ENCODE data around the gene LSM3.

The LSM3 gene

GRCh38 chr3:14181253-14181652, 2.6 kb downstream of the LSM3 start:
- H3K4me1 ChIP-seq (ENCODE audit: insufficient read depth, low read length) = peaks cover 20% of the 10 kb centered on the region
- no peaks in the 10 kb centered on the region for H3K9me3 ChIP-seq (ENCODE audit: low read length)
- H3K36me3 ChIP-seq (ENCODE audit: insufficient read depth, low read length) = peaks cover 39% of the 10 kb centered on the region
- no peak overlapping the region for H3K4me3 ChIP-seq (ENCODE audit: low read depth in 1 of 2, low read length in 2 of 2)
- H3K9ac ChIP-seq (ENCODE audit: low read length) = no peak overlapping the region
- no peak overlapping the region for H3K27ac ChIP-seq (ENCODE audit: low read depth, low read length)
- H3K27me3 ChIP-seq (ENCODE audit: control insufficient read depth in 1 of 2, insufficient read depth in 2 of 2, low read length in 2 of 2) = no peaks in the 10 kb centered on the region

- H3K36me3 ChIP-seq (ENCODE audit: insufficient read depth, low read length) = peaks cover 49% of the 10 kb centered on the region
- H3K9ac ChIP-seq (ENCODE audit: low read length) = no peak overlapping the region
- H3K9me3 ChIP-seq (ENCODE audit: low read length) = no peaks in the 10 kb centered on the region
- H3K4me3 ChIP-seq (ENCODE audit: low read depth in 1 of 2, low read length in 2 of 2) = no peak overlapping the region
- no peak overlapping the region for H3K27ac ChIP-seq (ENCODE audit: low read depth, low read length)
- H3K4me1 ChIP-seq (ENCODE audit: insufficient read depth, low read length) = peaks cover 9% of the 10 kb centered on the region
- H3K27me3 ChIP-seq (ENCODE audit: control insufficient read depth in 1 of 2, insufficient read depth in 2 of 2, low read length in 2 of 2) = no peaks in the 10 kb centered on the region
Observed at GRCh38 chr3:14183015-14183577, 4.5 kb downstream of the LSM3 start.

GRCh38 chr3:14186854-14187458, 8.3 kb downstream of the LSM3 start:
- H3K9ac ChIP-seq (ENCODE audit: low read length) = no peak overlapping the region
- no peak overlapping the region for H3K27ac ChIP-seq (ENCODE audit: low read depth, low read length)
- H3K4me3 ChIP-seq (ENCODE audit: low read depth in 1 of 2, low read length in 2 of 2) = no peak overlapping the region
- no peaks in the 10 kb centered on the region for H3K4me1 ChIP-seq (ENCODE audit: insufficient read depth, low read length)
- H3K9me3 ChIP-seq (ENCODE audit: low read length) = no peaks in the 10 kb centered on the region
- no peaks in the 10 kb centered on the region for H3K27me3 ChIP-seq (ENCODE audit: control insufficient read depth in 1 of 2, insufficient read depth in 2 of 2, low read length in 2 of 2)
- H3K36me3 ChIP-seq (ENCODE audit: insufficient read depth, low read length) = peaks cover 39% of the 10 kb centered on the region

- no peaks in the 10 kb centered on the region for H3K9me3 ChIP-seq (ENCODE audit: low read length)
- peaks cover 28% of the 10 kb centered on the region for H3K36me3 ChIP-seq (ENCODE audit: insufficient read depth, low read length)
- no peaks in the 10 kb centered on the region for H3K27me3 ChIP-seq (ENCODE audit: control insufficient read depth in 1 of 2, insufficient read depth in 2 of 2, low read length in 2 of 2)
- H3K27ac ChIP-seq (ENCODE audit: low read depth, low read length) = no peak overlapping the region
- no peak overlapping the region for H3K4me3 ChIP-seq (ENCODE audit: low read depth in 1 of 2, low read length in 2 of 2)
- H3K4me1 ChIP-seq (ENCODE audit: insufficient read depth, low read length) = no peaks in the 10 kb centered on the region
- H3K9ac ChIP-seq (ENCODE audit: low read length) = no peak overlapping the region
Observed at GRCh38 chr3:14188041-14188754, 9.6 kb downstream of the LSM3 start.

- Histone ChIP-seq H3K36me3 (ENCODE audit: insufficient read depth, low read length) (peaks cover 11% of the 10 kb centered on the region), H3K9ac (ENCODE audit: low read length) (no peak overlapping the region), H3K27ac (ENCODE audit: low read depth, low read length) (no peak overlapping the region), H3K9me3 (ENCODE audit: low read length) (no peaks in the 10 kb centered on the region), H3K27me3 (ENCODE audit: control insufficient read depth in 1 of 2, insufficient read depth in 2 of 2, low read length in 2 of 2) (no peaks in the 10 kb centered on the region), H3K4me1 (ENCODE audit: insufficient read depth, low read length) (no peaks in the 10 kb centered on the region), H3K4me3 (ENCODE audit: low read depth in 1 of 2, low read length in 2 of 2) (no peak overlapping the region)
Observed at GRCh38 chr3:14194865-14195264, 16.2 kb downstream of the LSM3 start.

- Histone ChIP-seq H3K27ac (ENCODE audit: low read depth, low read length) (no peak overlapping the region), H3K27me3 (ENCODE audit: control insufficient read depth in 1 of 2, insufficient read depth in 2 of 2, low read length in 2 of 2) (no peaks in the 10 kb centered on the region), H3K36me3 (ENCODE audit: insufficient read depth, low read length) (peaks cover 11% of the 10 kb centered on the region), H3K9ac (ENCODE audit: low read length) (no peak overlapping the region), H3K4me1 (ENCODE audit: insufficient read depth, low read length) (no peaks in the 10 kb centered on the region), H3K4me3 (ENCODE audit: low read depth in 1 of 2, low read length in 2 of 2) (no peak overlapping the region), H3K9me3 (ENCODE audit: low read length) (no peaks in the 10 kb centered on the region)
Observed at GRCh38 chr3:14199641-14200040, 21.0 kb downstream of the LSM3 start.

GRCh38 chr3:14200276-14200675, 21.7 kb downstream of the LSM3 start:
- Histone ChIP-seq H3K36me3 (ENCODE audit: insufficient read depth, low read length) (peaks cover 11% of the 10 kb centered on the region), H3K9me3 (ENCODE audit: low read length) (no peaks in the 10 kb centered on the region), H3K9ac (ENCODE audit: low read length) (no peak overlapping the region), H3K27ac (ENCODE audit: low read depth, low read length) (no peak overlapping the region), H3K4me1 (ENCODE audit: insufficient read depth, low read length) (no peaks in the 10 kb centered on the region), H3K4me3 (ENCODE audit: low read depth in 1 of 2, low read length in 2 of 2) (no peak overlapping the region), H3K27me3 (ENCODE audit: control insufficient read depth in 1 of 2, insufficient read depth in 2 of 2, low read length in 2 of 2) (no peaks in the 10 kb centered on the region)

GRCh38 chr3:14200841-14201240, 22.2 kb downstream of the LSM3 start:
- no peaks in the 10 kb centered on the region for H3K27me3 ChIP-seq (ENCODE audit: control insufficient read depth in 1 of 2, insufficient read depth in 2 of 2, low read length in 2 of 2)
- no peaks in the 10 kb centered on the region for H3K9me3 ChIP-seq (ENCODE audit: low read length)
- no peaks in the 10 kb centered on the region for H3K4me1 ChIP-seq (ENCODE audit: insufficient read depth, low read length)
- H3K36me3 ChIP-seq (ENCODE audit: insufficient read depth, low read length) = peaks cover 11% of the 10 kb centered on the region
- H3K4me3 ChIP-seq (ENCODE audit: low read depth in 1 of 2, low read length in 2 of 2) = no peak overlapping the region
- no peak overlapping the region for H3K27ac ChIP-seq (ENCODE audit: low read depth, low read length)
- H3K9ac ChIP-seq (ENCODE audit: low read length) = no peak overlapping the region

- Histone ChIP-seq H3K36me3 (ENCODE audit: insufficient read depth, low read length) (peaks cover 7% of the 10 kb centered on the region), H3K27ac (ENCODE audit: low read depth, low read length) (no peak overlapping the region), H3K9me3 (ENCODE audit: low read length) (no peaks in the 10 kb centered on the region), H3K4me1 (ENCODE audit: insufficient read depth, low read length) (no peaks in the 10 kb centered on the region), H3K27me3 (ENCODE audit: control insufficient read depth in 1 of 2, insufficient read depth in 2 of 2, low read length in 2 of 2) (no peaks in the 10 kb centered on the region), H3K9ac (ENCODE audit: low read length) (no peak overlapping the region), H3K4me3 (ENCODE audit: low read depth in 1 of 2, low read length in 2 of 2) (no peak overlapping the region)
Observed at GRCh38 chr3:14201940-14202684, 23.5 kb downstream of the LSM3 start.

GRCh38 chr3:14202874-14203520, 24.4 kb downstream of the LSM3 start:
- H3K9me3 ChIP-seq (ENCODE audit: low read length) = no peaks in the 10 kb centered on the region
- peaks cover 5% of the 10 kb centered on the region for H3K36me3 ChIP-seq (ENCODE audit: insufficient read depth, low read length)
- no peaks in the 10 kb centered on the region for H3K27me3 ChIP-seq (ENCODE audit: control insufficient read depth in 1 of 2, insufficient read depth in 2 of 2, low read length in 2 of 2)
- no peaks in the 10 kb centered on the region for H3K4me1 ChIP-seq (ENCODE audit: insufficient read depth, low read length)
- H3K4me3 ChIP-seq (ENCODE audit: low read depth in 1 of 2, low read length in 2 of 2) = no peak overlapping the region
- no peak overlapping the region for H3K27ac ChIP-seq (ENCODE audit: low read depth, low read length)
- no peak overlapping the region for H3K9ac ChIP-seq (ENCODE audit: low read length)

- Histone ChIP-seq H3K9ac (ENCODE audit: low read length) (no peak overlapping the region), H3K27me3 (ENCODE audit: control insufficient read depth in 1 of 2, insufficient read depth in 2 of 2, low read length in 2 of 2) (no peaks in the 10 kb centered on the region), H3K9me3 (ENCODE audit: low read length) (no peaks in the 10 kb centered on the region), H3K4me3 (ENCODE audit: low read depth in 1 of 2, low read length in 2 of 2) (no peak overlapping the region), H3K4me1 (ENCODE audit: insufficient read depth, low read length) (no peaks in the 10 kb centered on the region), H3K27ac (ENCODE audit: low read depth, low read length) (no peak overlapping the region), H3K36me3 (ENCODE audit: insufficient read depth, low read length) (no peaks in the 10 kb centered on the region)
Observed at GRCh38 chr3:14203521-14204079, 25.0 kb downstream of the LSM3 start.
